HL-60/S4 (cell line): ENCODE data around the gene MAP1B.
"Not testable (repeated sequence)": the region's sequence is repeated elsewhere in the genome, so short reads cannot be mapped to it uniquely, and the experiment has no call there.

ENCODE experiments used
- in situ Hi-C: fragments of 300-500 bp; cut with MboI; formaldehyde crosslinking; loops from 2 replicates; pipeline ENCODE4 v1.14.3; 2022; ENCODE audit warnings: low sequenced_read_pairs

The MAP1B gene

DNA sequence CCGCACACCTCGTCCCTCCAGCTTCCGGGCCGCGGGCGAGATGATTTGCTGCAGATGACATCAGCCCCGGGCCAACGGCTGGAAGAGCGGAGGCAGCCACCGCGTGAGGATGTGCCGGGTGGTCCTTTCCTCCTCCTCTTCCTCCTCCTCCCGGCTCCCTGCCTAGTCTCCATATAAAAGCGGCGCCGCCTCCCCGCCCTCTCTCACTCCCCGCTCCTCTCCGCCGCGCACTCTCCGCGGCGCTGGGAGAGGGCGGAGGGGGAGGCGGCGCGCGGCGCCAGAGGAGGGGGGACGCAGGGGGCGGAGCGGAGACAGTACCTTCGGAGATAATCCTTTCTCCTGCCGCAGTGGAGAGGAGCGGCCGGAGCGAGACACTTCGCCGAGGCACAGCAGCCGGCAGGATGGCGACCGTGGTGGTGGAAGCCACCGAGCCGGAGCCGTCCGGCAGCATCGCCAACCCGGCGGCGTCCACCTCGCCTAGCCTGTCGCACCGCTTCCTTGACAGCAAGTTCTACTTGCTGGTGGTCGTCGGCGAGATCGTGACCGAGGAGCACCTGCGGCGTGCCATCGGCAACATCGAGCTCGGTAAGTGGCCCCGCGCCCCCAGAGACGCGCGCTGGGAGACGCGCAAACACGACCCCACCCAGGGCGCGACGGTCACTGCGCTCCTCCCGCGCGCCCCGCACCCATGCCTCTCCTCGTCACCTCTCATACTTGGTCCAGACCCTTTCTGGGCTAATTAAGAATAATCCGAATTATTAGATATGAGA is at the start of gene MAP1B:
Gene MAP1B (plus strand): TSS at position 345 of the 770 bp plus-strand sequence. CDS start 57 bp downstream, at position 402.
- in situ Hi-C loops, result no loop called here

GRCh38 chr5:72057816-72058215 is 49.5 kb upstream of the MAP1B start:
- in situ Hi-C loops, result no loop called here

DNA sequence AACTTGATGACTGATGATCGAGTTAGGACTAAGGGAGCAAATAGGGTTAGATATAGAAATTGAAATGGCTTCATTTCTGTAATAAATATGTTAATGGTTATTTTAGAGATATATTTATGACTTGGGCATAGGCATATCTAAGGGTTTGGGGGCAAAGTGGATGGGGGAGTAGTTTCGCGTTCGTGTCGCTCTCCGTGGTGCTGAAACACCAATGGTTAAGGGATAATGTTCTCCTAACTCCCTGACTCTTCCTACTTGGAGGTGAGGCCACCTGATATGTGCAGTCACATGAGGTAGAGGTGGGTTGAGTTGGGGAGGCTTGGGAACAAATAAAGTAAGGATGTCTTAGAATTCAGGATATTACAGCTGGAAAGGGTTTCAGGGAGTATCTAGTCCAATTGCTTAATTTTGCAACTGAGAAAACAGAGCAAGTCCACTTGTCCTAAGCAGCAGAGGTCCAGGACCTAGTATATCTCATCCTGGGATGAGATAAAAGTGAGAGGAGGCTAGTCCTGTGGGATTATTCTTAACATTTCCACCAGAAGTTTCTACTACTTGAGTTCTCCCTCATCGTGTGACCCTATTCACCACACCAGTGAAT is 44.0 kb upstream of the MAP1B start:
- in situ Hi-C loops, result no loop called here

DNA sequence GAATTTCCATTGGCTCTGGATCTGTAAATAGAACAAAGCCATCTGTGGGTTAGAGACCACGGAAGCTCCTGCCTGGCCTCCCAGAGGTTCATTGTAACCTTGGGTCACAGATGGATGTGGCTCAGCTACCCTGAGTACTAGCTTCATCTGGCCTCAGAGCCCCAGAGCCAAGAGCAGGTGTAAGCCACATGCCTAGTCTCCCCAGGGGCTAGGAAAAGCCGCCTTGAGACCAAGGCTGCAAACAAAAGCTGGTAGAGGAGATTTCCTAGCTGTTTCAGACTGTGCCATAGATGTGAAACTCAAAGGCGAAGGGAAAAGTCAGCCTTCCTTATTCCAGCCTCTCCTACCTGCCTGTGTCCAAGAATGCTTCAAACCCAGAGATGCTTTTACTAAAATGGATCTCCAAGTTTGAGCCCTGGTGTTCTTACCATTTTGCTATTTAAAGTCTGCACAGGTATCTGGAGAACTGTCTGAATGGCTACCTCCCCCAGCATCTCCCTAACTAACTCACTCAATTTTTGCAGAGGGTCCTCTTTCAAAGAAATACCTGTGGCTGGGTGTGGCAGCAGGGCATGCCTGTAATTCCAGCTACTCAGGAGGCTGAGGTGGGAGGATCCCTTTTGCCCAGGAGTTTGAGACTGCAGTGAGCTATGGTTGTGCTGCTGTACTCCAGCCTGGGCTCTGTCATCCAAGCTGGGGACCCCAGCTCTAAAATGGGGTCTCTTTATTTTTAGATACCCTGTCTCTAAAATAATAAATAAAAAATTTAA is 42.3 kb upstream of the MAP1B start:
- in situ Hi-C loops, result no loop called here

- in situ Hi-C loops, result no loop called here
Observed at GRCh38 chr5:72065751-72066255, 41.5 kb upstream of the MAP1B start.

GRCh38 chr5:72066705-72067107 is 40.6 kb upstream of the MAP1B start:
- in situ Hi-C loops, result no loop called here

- in situ Hi-C loops, result no loop called here
Observed at GRCh38 chr5:72067682-72068470, 39.4 kb upstream of the MAP1B start.

DNA sequence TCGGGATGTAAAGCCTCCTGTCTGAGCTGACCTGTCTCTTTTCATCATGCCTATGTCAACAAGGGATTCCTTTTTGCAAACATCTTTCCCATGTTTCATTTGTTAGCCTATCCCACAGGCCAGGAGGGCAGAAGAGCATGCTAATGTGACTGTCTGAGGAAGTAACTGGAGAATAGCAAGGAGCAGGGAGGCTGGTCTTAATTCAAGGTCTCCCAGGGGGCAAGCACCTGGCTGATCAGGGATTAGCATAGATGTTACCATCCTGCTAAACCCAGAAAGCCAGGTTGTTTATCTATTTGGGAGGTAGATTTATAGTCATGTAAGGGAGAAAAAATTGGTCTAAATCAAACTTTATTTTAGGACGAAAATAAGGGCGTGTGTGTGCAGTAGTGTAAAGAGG is 36.7 kb upstream of the MAP1B start:
- in situ Hi-C loops, result no loop called here

- in situ Hi-C loops, result no loop called here
Observed at GRCh38 chr5:72071906-72072305, 35.4 kb upstream of the MAP1B start.

GRCh38 chr5:72074251-72074650 is 33.0 kb upstream of the MAP1B start:
- in situ Hi-C loops, result no loop called here

- in situ Hi-C loops, result no loop called here
Observed at GRCh38 chr5:72075461-72075860, 31.8 kb upstream of the MAP1B start.

DNA sequence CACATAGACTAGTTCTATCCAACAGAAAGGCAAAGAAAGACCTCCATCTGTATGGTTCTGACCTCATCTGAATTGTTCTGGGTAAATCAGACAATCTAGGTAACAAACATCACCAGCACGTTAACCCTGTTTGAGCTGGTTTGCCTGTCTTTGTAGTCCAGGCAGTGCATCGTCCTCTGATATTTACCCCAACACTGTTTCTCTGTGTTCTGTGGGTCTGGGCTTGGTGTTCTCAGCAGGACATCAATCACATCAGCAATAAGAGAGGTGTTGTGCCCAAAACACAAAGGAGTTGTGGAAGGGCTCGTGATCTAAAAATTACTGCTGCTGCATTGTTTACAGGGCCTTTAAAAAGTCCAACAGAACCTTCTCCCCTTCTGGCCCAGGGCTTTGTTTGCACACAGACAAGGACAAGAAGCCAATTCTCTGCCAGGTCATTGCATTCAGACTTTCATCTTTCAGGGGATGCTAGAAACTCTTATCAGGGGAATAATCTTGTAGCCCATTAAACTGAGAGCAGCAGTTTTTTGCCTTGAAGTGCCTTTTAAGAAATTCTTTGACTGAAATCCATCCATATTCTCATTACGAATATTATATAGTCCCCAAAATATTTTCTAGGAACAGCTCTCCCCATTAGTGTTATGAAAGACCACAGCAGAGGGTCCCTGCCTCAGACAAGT is 30.5 kb upstream of the MAP1B start:
- in situ Hi-C loops, result no loop called here

DNA sequence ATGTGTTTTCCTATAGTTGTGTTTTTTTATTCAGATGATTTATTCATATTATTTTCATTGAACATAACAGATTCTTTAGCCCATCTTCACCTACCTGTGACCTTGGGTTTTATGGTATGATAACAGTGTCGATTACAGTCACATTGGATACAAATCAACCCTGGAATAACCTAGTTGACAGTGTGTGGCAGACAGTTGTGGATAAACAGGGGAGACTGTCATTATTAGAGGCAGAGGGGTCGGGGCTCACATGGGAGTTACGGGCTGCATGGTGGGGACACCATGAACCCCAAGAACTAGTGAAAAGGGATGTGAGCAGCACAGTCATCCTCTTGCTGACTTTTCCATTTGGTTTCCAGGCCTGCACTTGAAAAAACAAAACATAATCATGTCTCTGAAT is 29.9 kb upstream of the MAP1B start:
- in situ Hi-C loops, result no loop called here

DNA sequence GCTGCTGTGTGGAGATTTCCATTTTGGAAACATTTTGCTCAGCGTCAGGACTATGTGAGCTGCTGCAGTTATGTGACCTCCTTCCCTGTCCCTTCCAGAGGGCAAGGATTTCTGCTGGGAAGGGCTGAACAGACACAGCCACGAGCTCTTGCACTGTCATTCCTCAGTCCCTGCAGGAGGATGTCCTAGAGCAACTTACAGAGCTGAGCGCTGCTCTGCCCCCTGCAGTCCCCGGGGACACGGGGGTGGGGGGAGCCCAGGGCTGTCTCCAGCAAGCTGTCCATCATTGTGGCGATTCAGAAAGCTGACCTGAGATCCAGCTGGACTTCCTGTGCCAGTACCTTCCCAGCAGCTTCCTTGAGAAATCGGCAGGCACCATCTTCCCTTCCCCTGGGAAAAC is 28.0 kb upstream of the MAP1B start:
- in situ Hi-C loops, result no loop called here

GRCh38 chr5:72082048-72082447 is 25.2 kb upstream of the MAP1B start:
- in situ Hi-C loops, result no loop called here

- in situ Hi-C loops, result no loop called here
Observed at GRCh38 chr5:72084876-72085275, 22.4 kb upstream of the MAP1B start.

GRCh38 chr5:72085319-72085718 is 22.0 kb upstream of the MAP1B start:
- in situ Hi-C loops, result no loop called here

DNA sequence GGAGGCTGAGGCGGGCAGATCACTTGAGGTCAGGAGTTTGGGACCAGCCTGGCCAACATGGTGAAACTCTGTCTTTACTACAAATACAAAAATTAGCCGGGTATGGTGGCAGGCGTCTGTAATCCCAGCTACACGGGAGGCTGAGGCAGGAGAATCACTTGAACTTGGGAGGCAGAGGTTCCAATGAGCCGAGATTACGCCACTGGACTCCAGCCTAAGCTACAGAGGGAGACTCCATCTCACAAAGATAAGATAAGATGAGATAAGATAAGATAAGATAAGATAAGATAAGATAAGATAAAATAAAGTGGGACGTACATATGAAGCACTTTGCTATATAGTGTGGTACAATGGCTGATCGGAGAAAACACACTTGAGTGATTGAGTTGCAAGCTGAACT is 17.6 kb upstream of the MAP1B start:
- in situ Hi-C loops, result not testable (repeated sequence)

- in situ Hi-C loops, result no loop called here
Observed at GRCh38 chr5:72092074-72092473, 15.2 kb upstream of the MAP1B start.

GRCh38 chr5:72093217-72093616 is 14.1 kb upstream of the MAP1B start:
- in situ Hi-C loops, result no loop called here
